Thyroid gland (tissue), 4 donors: ENCODE measurements around the gene GPC6. TPM values are rescaled to one million over a fixed set of nuclear protein-coding genes. Genes with fewer than 3 reads are reported as not detected.

Experiments used
- DNase-seq, 2 donors: peaks; one replicate each; pipeline ENCODE4 v3.0.0-alpha.2; 2019
- H3K27ac ChIP-seq, 3 donors: fragments of 200-600 bp; sonication (generic); 1 replicate in 2 of 3; 2 replicates in 1 of 3; pipeline ENCODE4 v1.5.1; 2016 to 2019; ENCODE audit warnings: mild to moderate bottlenecking in 1 of 3, moderate library complexity in 1 of 3
- H3K27me3 ChIP-seq: fragments of 200-600 bp; sonication (generic); one replicate; pipeline ENCODE4 v1.5.1; 2019
- H3K36me3 ChIP-seq, 2 donors: fragments of 200-600 bp; sonication (generic); one replicate each; pipeline ENCODE4 v1.5.1; 2016 to 2019
- H3K4me1 ChIP-seq, 2 donors: fragments of 200-600 bp; sonication (generic); one replicate each; pipeline ENCODE4 v1.5.1; 2017 to 2019
- H3K4me3 ChIP-seq, 3 donors: fragments of 200-600 bp; sonication (generic); replicated peaks in 1 of 3; 1 replicate in 2 of 3; 2 replicates in 1 of 3; pipeline ENCODE4 v1.5.1; 2016; ENCODE audit warnings: mild to moderate bottlenecking in 1 of 3
- H3K9me3 ChIP-seq: fragments of 200-600 bp; sonication (generic); one replicate; pipeline ENCODE4 v1.5.1; 2017
- POLR2A ChIP-seq, 2 donors: fragments of 450-650 bp; IDR thresholded peaks; one replicate each; pipeline ENCODE4 v1.6.1; 2017; ENCODE audit warnings: antibody characterized with exemption in 2 of 2, mild to moderate bottlenecking in 2 of 2, moderate library complexity in 1 of 2
- WGBS, 2 donors: methylation state at CpG; one replicate each; pipeline ENCODE4 v1.1.5; 2017; 5-methylcytosine and 5-hydroxymethylcytosine counted together
- intact Hi-C: fragments of 100-400 bp; cut with DNase I; formaldehyde crosslinking; loops from one replicate; pipeline ENCODE4 v1.15.1; 2023
- total RNA-seq, 4 donors: library from RNA; depleted of rRNA; stranded (reverse); fragments of >200 nt; gene quantifications; one replicate each; pipeline ENCODE4 v1.2.3, GENCODE V29; 2016
- TF ChIP-seq, protein P1 (sequence below), 6 experiments: fragments of 200-600 bp in 3 of 6; fragments of 450-650 bp in 3 of 6; sonication (generic) in 3 of 6; IDR thresholded peaks; one replicate each; pipeline ENCODE4 v1.5.1; 2016 to 2019; ENCODE audit warnings: antibody characterized with exemption in 6 of 6, mild to moderate bottlenecking in 2 of 6, inconsistent platforms in 1 of 6, moderate library complexity in 1 of 6

GPC6 gene
- total RNA-seq, 4 donors from 2014 or later, result 2.8 to 13.4 (median 7.5) TPM

GRCh38 chr13:93298713-93299112, 72.1 kb downstream of the GPC6 start:
- DNase-seq, result no peak
- no peaks in the 10 kb centered on the region for H3K36me3 ChIP-seq
- WGBS, 2 donors, result 85 to 96% methylated on average over 4 of the region's 4 CpGs
- H3K4me1 ChIP-seq, result no peaks in the 10 kb centered on the region
- TF ChIP-seq POLR2A (IDR thresholded peaks at IDR 0.05), result no peak
- TF ChIP-seq, protein P1, sequence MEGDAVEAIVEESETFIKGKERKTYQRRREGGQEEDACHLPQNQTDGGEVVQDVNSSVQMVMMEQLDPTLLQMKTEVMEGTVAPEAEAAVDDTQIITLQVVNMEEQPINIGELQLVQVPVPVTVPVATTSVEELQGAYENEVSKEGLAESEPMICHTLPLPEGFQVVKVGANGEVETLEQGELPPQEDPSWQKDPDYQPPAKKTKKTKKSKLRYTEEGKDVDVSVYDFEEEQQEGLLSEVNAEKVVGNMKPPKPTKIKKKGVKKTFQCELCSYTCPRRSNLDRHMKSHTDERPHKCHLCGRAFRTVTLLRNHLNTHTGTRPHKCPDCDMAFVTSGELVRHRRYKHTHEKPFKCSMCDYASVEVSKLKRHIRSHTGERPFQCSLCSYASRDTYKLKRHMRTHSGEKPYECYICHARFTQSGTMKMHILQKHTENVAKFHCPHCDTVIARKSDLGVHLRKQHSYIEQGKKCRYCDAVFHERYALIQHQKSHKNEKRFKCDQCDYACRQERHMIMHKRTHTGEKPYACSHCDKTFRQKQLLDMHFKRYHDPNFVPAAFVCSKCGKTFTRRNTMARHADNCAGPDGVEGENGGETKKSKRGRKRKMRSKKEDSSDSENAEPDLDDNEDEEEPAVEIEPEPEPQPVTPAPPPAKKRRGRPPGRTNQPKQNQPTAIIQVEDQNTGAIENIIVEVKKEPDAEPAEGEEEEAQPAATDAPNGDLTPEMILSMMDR (IDR thresholded peaks at IDR 0.05), result no peak
- H3K9me3 ChIP-seq, result no peaks in the 10 kb centered on the region
- H3K4me3 ChIP-seq, result no peak overlapping the region
- no peak overlapping the region for H3K27ac ChIP-seq
- intact Hi-C loops, result no loop called here
- no peaks in the 10 kb centered on the region for H3K27me3 ChIP-seq

- Histone ChIP-seq H3K4me1 (no peaks in the 10 kb centered on the region), H3K36me3 (no peaks in the 10 kb centered on the region), H3K4me3 (no peak overlapping the region), H3K27me3 (no peaks in the 10 kb centered on the region), H3K27ac (no peak overlapping the region), H3K9me3 (no peaks in the 10 kb centered on the region)
- TF ChIP-seq POLR2A (IDR thresholded peaks at IDR 0.05), result no peak
- TF ChIP-seq, protein P1 (IDR thresholded peaks at IDR 0.05), result no peak
- no peak for DNase-seq
- intact Hi-C loops, result no loop called here
- 79 to 83% methylated on average over 5 of the region's 5 CpGs for WGBS, 2 donors
These were observed 77.5 kb downstream of the GPC6 start for GRCh38 chr13:93304134-93304533.

GRCh38 chr13:93304868-93305613, 78.4 kb downstream of the GPC6 start:
- H3K36me3 ChIP-seq, result no peaks in the 10 kb centered on the region
- H3K27me3 ChIP-seq, result no peaks in the 10 kb centered on the region
- no peaks in the 10 kb centered on the region for H3K9me3 ChIP-seq
- no peak overlapping the region for H3K4me3 ChIP-seq
- 40 to 47% methylated on average over 6 of the region's 6 CpGs for WGBS, 2 donors
- no peak for DNase-seq
- no peaks in the 10 kb centered on the region for H3K4me1 ChIP-seq
- intact Hi-C loops, result no loop called here
- TF ChIP-seq, protein P1 (IDR thresholded peaks at IDR 0.05), result no peak
- TF ChIP-seq POLR2A (IDR thresholded peaks at IDR 0.05), result no peak
- H3K27ac ChIP-seq, result no peak overlapping the region

- no peaks in the 10 kb centered on the region for H3K4me1 ChIP-seq
- no peaks in the 10 kb centered on the region for H3K36me3 ChIP-seq
- H3K9me3 ChIP-seq, result no peaks in the 10 kb centered on the region
- no peak overlapping the region for H3K4me3 ChIP-seq
- intact Hi-C loops, result no loop called here
- H3K27me3 ChIP-seq, result no peaks in the 10 kb centered on the region
- no peak overlapping the region for H3K27ac ChIP-seq
- TF ChIP-seq POLR2A (IDR thresholded peaks at IDR 0.05), result no peak
- TF ChIP-seq, protein P1 (IDR thresholded peaks at IDR 0.05), result no peak
- no peak for DNase-seq
These were observed 79.3 kb downstream of the GPC6 start for GRCh38 chr13:93305886-93306285.

DNA sequence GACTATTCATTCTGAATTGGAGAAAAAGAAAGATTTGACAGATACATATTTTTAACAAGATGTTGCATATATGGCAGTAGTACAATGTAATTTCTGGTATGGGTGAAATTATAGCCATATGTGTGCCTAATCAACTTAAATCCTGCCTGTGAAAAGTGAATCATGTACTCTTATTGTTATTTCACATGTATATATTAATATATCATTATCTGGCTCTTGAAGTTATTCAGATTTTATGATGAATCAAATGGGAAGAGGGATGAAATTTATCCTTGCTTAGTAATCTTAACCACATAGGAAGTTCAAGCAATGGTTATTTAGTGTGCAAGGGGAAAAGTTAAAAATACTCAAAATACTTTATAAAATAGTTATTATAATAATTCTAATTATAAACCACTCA, 80.5 kb downstream of the GPC6 start:
- Histone ChIP-seq H3K27me3 (no peaks in the 10 kb centered on the region), H3K27ac (no peak overlapping the region), H3K36me3 (no peaks in the 10 kb centered on the region), H3K4me1 (no peaks in the 10 kb centered on the region), H3K4me3 (no peak overlapping the region), H3K9me3 (no peaks in the 10 kb centered on the region)
- DNase-seq, result no peak
- TF ChIP-seq POLR2A (IDR thresholded peaks at IDR 0.05), result no peak
- TF ChIP-seq, protein P1 (IDR thresholded peaks at IDR 0.05), result no peak
- intact Hi-C loops, result no loop called here
